Activated effector memory CD4-positive, alpha-beta T cell treated with anti-CD3 and anti-CD28 coated beads, Interleukin-2, amount 50 U/mL, for 16 hours (primary cell): Measurements from ENCODE around the gene GPR142.

Experiments
- DNase-seq: peaks from one replicate; pipeline ENCODE4 v3.0.0-alpha.2; 2020

GPR142 gene

DNA sequence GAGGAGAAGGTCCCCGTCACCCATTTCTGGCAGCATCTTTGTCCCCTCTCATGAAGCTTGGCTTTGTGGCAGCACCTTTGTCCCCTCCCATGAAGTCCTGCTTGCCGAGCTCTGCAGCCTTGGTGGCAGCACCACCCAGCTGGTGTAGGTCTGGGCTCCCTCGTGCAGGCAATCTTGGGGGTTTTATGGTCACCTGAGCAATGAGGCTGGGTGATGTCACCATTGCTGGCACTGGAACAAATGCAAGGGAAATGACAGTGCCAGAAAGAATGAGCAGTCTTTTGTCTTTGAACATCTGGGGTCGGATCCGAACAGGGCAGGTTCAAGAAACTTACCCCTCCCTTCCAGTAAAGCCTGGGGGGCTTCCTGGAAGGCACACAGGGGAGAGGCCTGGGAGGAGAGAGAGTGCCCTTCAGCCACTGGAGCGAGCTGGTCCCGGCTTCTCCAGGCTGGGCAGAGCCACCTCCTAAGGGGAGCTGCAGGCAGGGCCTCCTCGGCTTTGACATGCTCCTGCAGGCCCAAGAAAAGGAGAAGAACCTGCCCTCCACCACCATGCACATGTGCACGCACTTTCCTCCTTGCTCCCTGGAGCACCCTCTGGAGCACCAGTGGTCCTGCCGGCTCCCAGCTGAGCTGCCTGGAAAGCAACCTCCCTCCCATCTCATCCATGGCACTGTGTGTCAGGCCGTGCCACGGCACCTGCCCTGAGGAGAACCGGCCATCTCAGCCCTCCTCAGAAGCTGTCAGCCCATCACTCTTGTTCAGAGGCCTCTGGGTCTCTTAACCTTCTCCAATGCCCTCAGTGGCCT is 21.7 kb upstream of the GPR142 start:
- no peak for DNase-seq

DNA sequence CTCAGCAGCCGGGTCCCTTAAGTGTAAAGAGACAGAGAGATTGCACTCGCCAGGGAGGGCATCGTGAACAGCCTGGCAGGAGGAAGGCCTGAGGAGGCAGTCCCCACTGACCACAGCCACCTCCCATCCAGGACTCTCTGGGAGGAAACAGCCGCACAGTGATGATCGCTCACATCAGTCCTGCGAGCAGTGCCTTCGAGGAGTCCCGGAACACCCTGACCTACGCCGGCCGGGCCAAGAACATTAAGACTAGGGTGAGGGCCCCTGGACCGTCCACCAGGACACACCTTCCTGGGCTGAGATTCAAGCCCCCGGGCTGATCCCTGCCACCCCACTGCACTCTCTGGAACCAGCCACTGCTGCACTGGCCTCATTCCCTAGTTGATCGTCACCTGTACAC is 19.7 kb upstream of the GPR142 start:
- DNase-seq = no peak

DNA sequence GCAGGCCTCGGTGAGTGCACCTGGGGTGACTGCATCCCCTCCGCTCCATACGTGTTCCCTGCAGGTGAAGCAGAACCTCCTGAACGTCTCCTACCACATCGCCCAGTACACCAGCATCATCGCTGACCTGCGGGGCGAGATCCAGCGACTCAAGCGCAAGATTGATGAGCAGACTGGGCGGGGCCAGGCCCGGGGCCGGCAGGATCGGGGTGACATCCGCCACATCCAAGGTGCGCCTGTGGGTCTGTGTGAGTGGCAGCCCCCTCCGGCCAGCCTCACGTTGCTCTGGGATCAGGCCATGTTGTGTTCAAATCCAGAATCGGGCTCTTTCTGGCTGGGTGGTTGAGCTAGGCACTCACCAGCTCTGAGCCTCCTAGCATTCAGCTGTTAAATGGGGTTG is 18.2 kb upstream of the GPR142 start:
- no peak for DNase-seq

DNA sequence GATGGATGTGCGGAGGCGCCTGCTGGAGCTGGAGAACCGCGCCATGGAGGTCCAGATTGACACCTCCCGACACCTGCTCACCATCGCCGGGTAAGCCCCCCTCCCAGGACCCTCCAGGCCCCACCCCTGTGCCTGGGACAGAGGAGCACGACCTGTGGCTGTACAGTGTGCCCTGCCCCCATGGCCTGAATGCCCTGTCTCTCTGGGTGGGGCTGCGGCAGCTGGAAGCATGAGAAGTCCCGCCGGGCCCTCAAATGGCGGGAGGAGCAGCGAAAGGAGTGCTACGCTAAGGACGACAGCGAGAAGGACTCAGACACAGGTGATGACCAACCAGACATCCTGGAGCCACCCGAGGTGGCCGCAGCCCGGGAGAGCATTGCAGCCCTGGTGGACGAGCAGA is 16.8 kb upstream of the GPR142 start:
- no peak for DNase-seq

DNA sequence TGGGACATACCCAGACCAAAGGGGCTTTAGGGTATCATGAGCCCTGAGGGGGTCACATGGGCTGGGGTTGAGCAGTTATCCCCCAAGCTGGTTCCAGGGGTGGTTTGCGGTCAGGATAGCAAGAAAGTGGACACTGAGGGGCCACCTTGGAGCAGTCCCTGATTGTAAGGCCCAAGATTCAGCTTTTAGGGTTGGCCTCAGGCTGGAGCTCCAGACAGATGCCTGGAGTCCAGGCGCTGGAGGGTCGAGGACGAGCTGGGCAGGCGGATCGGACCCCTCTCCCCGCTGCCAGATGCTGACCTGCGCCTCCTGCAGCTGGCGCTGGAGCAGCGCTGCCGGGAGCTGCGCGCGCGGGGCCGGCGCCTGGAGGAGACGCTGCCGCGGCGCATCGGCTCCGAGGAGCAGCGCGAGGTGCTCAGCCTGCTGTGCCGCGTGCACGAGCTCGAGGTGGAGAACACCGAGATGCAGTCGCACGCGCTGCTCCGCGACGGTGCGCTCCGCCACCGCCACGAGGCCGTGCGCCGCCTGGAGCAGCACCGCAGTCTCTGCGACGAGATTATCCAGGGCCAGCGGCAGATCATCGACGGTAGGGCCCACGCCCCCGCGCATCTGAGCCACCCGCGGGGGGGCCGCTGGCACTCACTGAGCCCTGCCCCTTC is 15.6 kb upstream of the GPR142 start:
- DNase-seq = no peak

DNA sequence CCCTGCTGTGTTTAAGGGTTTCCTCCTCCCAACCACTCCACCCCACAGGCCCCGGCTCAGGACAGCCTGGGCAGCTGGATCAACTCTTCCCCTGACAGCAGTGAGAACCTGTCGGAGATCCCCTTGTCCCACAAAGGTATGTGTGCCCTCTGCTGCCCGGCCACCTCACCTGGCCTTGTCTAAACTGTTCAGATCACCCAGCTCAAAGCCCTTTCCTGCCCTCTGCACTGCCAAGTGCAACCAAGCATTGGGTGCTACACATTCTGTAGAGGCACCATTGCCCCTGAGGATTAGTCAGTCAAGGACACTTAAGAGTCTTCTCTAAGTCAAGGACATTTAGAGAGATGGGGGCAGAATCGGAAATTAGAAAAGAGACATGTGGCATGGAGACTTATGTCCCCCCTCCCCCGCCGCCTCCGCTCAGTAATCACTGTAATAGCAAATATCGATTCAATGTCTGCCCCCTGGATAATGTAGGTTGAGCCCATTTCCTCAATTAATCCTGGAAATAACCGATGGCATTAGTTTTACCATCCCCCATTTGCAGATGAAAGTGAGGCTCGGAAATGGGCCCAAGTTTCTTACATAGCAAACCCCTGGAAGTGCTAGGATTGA is 13.8 kb upstream of the GPR142 start:
- no peak for DNase-seq

DNA sequence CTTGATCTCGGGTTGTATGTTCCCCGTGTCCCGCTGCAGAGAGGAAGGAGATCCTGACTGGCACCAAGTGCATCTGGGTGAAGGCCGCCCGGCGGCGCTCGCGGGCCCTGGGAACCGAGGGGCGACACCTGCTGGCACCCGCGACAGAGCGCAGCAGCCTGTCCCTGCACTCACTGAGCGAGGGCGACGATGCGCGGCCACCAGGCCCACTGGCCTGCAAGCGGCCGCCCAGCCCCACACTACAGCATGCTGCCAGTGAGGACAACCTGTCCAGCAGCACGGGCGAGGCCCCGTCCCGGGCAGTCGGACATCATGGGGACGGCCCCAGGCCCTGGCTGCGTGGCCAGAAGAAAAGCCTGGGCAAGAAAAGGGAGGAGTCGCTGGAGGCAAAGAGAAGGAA is 13.2 kb upstream of the GPR142 start:
- peak; percentile 82 for DNase-seq

DNA sequence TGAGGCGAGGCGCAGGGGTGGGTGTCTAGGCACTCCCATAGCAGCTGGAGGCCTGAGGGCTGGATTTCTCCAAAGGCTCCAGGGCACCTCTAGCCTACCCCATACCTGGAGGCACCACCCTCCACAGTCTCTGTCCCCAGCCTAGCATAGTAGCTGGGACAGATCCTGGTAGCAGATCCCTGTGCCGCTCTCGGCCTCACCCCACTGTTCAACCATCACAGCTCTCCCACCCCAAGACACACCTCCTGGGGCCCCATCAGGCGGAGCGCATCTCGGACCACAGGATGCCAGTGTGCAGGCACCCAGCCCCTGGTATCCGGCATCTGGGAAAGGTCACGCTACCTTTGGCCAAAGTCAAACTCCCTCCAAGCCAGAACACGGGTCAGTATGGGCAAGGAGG is 12.7 kb upstream of the GPR142 start:
- no peak for DNase-seq

DNA sequence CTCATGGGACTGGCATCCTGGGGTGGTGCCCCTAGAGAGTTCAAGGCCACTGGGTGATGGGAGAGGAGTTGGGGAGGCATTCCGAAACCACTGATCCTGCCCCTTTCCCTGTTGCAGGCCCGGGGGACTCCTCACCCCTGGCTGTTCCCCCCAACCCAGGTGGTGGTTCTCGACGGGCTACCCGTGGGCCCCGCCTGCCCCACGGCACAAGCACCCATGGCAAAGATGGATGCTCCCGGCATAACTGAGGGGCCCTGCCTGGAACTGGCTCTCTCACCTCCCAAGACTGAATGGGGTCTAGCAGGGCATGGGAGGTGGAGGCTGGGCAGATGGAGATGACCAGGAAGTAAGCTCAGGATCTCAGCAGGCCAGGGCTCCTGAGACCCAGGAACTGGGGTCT is 12.2 kb upstream of the GPR142 start:
- no peak for DNase-seq

DNA sequence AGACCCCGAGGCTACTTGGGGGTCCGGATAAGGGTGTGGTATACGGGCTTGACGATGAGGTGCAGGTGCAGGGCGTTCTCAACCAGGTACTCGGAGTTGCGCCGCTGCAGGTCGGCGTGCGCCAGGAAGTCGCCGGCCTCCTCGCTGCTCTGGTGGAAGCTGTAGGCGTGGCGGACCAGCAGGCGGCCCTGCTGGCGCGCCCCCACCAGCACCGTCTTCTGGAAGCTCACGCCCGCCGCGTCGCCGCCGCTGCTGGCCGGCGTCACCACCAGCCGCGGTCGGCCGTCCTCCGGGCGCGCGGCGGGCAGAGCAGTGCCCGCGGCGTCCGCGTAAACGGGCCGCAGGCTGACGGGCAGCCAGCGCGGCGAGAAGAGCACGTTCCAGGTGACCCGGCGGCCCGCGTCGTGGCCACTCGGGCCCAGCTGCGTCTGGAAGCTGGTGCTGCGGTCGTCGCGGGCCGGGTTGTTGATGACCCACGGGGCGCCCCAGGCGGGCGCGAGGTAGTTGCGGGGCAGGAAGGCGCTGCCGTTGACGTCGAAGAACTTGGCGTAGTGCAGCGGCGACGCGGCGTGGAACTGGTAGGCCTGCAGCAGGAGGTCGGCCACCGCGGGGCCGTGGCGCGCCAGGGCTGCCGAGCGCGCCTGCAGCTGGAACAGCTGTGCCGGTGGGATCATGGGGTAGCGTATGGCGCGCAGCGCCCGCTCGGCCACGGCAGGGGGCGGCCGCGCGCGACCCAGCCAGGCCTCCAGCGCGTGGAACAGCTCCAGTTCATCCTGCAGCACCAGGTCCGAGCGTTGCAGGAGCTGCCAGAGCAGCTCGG is 10.4 kb upstream of the GPR142 start:
- peak; percentile 65 for DNase-seq

DNA sequence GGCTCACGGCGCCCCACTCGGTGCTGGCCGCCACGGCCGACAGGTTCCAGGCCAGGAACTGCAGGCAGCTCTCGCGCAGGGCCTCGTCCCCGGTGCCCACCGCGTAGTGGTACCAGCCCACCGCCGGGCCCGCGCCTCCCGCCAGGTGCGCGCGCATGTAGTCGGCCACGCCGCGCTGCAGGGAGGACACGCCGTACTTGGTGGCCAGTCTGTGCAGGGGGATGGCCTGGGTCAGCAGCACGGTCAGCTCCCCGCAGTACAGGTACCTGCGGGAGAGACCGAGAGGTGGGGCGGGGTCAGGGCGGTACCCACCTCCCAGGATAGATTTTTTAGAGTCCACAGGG is 9.9 kb upstream of the GPR142 start:
- no peak for DNase-seq

DNA sequence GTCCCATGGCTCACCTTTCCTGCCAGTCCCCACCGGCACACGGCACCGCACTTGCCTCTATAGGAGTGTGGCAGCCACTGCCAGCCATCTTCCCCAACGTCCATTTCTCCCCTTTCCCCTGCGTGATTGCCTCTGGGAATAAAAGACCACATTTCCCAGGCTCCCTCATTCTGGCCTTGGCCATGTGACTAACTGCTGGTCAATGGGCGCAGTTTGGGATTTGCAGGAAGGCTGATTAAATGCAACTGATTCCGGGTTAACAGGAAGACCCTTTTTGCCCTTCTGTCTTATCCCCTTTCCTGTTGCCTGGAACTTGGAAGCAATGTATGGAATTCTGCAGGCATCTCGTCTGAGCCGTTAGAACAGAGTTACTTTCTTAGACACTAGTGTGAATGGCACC is 8.6 kb upstream of the GPR142 start:
- DNase-seq = no peak

DNA sequence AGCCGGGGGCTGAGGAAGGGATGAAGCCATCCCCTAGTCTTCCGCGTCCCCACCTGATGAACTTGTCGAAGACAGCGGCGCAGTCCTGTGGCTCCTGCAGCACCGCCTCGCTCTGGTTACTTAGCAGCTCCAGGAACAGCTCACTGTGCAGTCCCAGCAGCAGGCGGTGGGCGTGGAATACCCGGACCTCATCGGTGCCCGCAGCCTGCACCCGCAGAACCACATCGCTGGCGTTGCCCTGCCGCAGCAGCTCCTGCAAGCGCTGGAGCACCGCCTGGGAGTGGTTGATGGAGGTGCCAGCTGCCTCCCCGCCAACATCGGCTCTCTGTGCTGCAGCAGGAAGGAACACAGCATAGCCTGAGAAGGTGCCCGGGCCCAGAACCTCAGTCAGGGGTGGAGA is 7.4 kb upstream of the GPR142 start:
- no peak for DNase-seq

DNA sequence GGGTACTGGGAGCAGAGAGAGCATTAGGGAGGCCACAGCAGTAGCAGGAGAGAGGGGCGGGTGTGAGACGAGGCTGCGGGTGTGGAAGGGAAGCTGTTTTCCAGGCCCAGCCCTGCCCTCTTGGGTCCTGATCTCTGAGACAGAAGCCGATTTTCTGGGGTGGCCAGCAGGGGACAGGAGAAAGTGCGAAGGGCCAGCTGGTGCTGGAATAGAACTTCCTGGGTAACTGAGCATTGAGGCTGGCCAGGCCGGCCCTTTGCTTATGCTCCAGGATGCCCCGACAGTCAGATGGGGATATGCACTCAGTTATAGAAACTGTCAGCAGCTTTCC is 6.4 kb upstream of the GPR142 start:
- no peak for DNase-seq

DNA sequence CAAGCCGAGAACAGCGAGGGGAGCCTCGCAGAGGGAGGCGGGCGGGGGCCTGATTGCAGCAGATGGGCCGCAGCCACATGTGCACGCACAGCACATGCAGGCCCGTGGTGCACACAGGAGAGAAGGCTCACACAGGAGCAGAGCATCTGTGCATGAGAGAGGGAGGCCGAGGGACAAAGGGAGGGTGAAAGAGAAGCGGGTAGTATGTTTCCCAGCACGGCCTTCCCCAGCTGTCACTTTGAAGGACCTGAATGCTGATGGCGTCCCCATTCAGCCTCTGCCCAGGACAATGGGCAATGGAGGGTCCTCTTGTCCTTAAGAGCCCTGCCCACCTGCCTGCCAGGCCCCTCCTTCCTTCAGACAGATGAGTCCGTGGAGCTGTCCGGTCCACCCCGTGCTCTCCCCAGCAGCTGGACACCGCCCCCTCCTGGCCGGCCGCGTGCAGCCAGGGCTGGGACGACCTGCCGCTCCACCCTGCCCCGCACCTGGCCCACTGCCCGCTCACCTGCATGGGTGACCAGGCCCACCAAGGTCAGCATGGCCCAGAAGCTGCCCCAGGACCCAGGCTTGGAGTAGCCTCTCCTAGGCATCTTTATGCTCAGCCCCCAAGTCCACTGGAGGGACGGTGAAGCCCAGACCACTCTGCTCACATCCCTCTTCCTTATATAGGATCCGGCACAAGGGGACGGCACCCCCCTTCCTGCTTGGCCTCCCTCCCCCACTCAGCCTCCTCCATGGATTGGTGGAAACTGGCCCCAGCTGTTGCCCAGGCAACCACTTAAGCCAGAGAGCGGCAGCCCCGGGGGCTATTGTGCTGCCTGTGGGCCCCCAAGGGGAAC is 5.9 kb upstream of the GPR142 start, which contains the start of gene BTBD17:
BTBD17 (minus strand) TSS at position 639 of the 839 bp plus-strand sequence; CDS start at position 590, 49 bp downstream.
- DNase-seq = peak; percentile 80

DNA sequence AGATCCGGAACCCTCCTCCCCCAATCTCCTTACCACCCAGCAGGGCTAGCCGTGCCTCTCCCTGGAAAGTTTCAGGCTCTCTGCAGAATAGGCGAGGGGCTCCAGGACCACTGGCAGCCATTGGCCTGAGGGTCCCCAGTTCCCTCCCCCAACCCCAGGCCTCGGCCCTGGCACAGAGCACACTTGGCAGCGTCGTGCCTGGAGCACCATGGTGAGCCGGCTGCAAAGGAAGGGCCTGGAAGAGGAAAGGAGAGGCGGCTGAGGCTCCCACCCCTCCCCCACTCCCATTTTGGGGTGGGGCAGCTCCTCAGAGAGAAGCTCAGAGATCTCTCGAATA is 5.3 kb upstream of the GPR142 start:
- DNase-seq = no peak

DNA sequence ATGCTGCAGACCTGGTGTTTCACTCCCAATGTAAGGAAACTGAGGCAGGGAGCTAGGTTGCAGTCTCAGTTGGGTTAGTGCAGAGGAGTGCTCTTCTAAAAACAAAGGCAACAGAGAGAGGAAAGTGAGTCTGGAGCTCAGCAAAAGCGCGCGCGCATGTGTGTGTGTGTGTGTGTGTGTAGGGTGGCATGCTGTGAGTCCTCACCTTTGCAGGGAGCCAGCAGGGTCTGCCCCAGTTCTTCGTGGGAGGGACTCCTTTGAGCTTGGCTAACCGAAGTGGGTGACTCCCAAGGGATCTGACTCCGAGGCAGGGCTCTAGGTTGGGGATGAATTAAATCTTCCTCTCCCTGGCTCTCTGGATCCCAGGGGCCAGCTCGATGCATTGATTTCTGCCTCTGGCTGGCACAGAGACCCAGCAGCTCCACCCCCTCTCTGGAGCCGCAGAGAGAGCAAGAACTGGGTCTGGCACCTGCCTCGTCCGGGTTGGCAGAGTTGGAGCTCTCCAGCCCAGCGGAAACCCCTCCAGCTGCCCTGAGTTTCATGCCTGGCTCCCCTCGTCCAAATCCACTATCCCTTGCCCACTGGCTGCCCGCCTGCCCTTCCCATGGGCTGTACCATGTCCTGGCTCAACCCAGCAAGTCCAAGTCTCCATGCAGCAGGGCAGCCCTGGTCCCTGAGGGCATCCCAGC is 4.4 kb upstream of the GPR142 start:
- DNase-seq = no peak

DNA sequence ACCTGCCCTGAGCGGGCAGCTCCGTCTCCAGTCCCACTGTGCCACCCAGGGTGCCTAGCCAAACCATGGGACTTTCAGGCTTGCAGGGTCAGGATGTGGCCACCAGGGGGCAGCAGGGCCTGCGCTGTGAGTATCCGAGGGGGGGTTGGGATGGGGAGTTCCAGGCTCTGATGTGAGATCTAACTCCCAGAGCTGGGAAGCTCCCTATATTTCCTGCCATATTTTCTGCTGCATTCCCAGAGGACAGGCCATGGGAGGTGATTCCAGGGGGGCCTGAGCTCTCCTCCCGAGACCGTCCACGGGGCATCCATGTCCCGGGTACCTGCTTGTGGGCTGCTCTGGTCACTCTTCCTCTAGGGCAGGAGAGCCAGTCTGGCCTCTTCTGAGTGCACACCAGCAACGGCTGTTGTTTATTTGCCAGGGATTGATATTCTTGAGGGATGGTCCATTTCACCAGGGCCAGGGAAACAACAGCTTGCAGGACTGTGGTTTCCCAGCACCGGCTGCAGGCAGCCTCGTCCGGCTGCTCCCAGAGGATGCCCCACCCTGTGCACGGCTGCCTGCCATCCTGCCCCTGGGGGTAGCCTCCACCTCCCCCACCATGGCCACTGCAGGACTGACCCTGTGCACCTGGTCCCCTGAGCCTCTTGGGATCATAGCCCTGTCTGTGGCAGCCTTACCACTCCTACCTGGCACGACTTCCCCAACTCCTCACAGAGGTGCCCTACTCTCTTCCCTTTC is 1.2 kb downstream of the GPR142 start:
- DNase-seq = peak; percentile 91

DNA sequence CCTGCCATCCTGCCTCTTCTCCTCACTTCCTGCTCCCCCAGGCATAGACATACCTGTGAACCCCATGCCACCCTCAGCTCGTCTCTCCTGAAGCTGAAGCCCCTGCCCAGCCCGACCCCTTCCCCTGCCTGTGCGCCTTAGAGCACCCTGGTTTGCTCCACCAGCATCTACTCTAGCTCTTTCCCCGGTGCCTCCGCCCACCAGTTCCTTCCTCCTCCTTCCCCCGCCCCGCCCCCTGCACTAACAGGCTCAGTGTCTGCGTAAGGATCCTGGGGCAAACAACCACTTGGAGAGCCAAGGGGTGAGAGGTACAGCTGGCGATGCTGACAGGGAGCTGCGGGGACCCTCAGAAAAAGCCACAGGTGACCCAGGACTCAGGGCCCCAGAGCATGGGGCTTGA is 1.9 kb downstream of the GPR142 start:
- peak; percentile 85 for DNase-seq

DNA sequence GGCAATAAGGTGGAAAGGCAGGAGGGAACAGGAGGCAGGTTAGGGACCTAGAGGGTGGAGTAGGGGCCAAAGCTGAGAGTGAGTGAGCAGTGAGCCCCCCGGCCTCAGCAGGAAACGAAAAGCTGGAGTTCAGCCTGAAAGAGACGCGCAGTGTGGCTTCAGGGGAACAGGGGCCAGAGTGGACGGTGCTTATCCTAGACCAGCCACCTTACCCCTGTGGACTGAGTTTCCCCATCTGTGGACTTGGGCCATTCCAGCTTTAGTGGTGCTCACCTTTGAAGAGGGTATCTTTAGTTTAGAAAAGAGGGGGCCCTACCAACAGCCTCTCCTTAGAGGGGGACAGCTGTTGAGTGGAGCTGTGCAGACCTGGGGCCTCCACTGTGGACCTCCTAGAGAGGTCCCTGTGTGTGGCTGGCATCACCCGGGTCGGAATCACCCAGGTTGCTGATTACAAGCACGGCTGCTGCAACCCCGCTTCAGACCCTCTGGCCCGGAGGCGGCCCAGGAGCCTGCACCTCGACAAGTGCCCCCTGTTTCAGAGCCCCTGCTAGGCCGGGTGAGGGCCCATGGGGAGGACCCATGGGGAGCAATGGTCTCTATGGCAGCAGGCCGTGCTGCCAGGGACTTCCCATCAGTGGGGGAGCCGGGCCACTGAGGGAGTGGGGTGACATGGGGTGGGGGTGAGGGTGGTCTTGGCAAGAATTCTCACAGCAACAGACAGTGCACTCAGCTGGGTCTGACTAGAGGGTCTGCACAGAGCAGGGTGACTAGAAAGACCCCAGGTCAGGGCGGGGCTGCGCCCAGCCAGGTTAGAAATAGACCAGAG is 2.6 kb downstream of the GPR142 start:
- no peak for DNase-seq
